ENCODE measurements around the gene TEX51. TPM values are rescaled to one million over a fixed set of nuclear protein-coding genes. Genes with fewer than 3 reads are reported as not detected.

TEX51 gene
- total RNA-seq, 4 donors from 2014 or later, result not detected

- Histone ChIP-seq H3K9me3 (no peaks in the 10 kb centered on the region), H3K27me3 (peaks cover 13% of the 10 kb centered on the region), H3K4me3 (no peak overlapping the region), H3K4me1 (no peaks in the 10 kb centered on the region), H3K27ac (no peak overlapping the region), H3K36me3 (no peaks in the 10 kb centered on the region)
- 63 to 100% methylated on average over 2 to 3 of the region's 4 CpGs for WGBS, 2 donors (ENCODE audit: low coverage in 1 of 2)
- ATAC-seq, result no peak
- TF ChIP-seq, protein P1, sequence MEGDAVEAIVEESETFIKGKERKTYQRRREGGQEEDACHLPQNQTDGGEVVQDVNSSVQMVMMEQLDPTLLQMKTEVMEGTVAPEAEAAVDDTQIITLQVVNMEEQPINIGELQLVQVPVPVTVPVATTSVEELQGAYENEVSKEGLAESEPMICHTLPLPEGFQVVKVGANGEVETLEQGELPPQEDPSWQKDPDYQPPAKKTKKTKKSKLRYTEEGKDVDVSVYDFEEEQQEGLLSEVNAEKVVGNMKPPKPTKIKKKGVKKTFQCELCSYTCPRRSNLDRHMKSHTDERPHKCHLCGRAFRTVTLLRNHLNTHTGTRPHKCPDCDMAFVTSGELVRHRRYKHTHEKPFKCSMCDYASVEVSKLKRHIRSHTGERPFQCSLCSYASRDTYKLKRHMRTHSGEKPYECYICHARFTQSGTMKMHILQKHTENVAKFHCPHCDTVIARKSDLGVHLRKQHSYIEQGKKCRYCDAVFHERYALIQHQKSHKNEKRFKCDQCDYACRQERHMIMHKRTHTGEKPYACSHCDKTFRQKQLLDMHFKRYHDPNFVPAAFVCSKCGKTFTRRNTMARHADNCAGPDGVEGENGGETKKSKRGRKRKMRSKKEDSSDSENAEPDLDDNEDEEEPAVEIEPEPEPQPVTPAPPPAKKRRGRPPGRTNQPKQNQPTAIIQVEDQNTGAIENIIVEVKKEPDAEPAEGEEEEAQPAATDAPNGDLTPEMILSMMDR (IDR thresholded peaks at IDR 0.05), result no peak
- TF ChIP-seq POLR2A (IDR thresholded peaks at IDR 0.05), result no peak
Observed at GRCh38 chr2:126940331-126940730, 41.6 kb downstream of the TEX51 start.

DNA sequence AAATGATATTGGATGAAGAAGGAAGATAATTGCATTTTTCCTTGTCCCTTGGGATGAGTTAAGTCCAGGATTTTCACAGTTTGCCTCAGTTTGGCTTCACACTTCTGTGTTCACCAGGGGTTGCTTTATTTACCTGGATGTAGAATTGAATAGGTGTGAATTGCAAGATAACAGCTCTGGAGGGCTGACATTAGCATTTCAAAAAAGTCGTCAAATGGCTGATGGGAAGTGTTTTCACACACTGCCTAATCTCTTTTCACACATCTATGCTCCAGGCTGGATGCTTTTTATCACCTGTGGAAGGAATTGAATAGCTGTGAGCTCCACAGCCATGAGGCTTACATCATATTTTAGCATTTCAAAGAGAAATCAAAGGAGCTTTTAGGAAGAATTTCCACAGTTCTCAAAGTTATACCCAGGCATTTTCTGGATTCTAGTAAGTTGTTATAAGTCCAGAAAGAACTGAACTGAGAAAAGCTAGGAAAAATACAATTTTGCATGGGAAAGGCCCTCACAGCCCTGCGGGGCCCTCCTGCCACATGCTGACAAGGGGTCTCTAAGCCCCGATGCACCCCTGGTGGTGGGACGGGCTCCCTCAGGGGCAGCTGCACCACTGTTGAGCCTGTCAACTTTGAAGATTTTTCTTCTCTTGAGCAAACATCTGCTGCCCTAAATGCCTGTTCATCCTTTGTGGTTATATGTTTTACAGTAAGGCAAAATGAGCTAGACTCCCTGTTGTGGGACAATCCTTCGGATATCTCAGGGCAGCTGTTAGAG is 43.9 kb downstream of the TEX51 start:
- 50 to 57% methylated on average over 1 to 5 of the region's 5 CpGs for WGBS, 2 donors (ENCODE audit: low coverage in 1 of 2)
- Histone ChIP-seq H3K4me1 (no peaks in the 10 kb centered on the region), H3K4me3 (no peak overlapping the region), H3K27me3 (peaks cover 13% of the 10 kb centered on the region), H3K27ac (no peak overlapping the region), H3K36me3 (no peaks in the 10 kb centered on the region), H3K9me3 (no peaks in the 10 kb centered on the region)
- ATAC-seq, result no peak
- TF ChIP-seq EP300 (IDR thresholded peaks at IDR 0.05), result no peak
- no peak for TF ChIP-seq POLR2AphosphoS5 (IDR thresholded peaks at IDR 0.05)
- TF ChIP-seq, protein P1 (IDR thresholded peaks at IDR 0.05), result no peak
- no peak for TF ChIP-seq POLR2A (IDR thresholded peaks at IDR 0.05)

- WGBS, 2 donors (ENCODE audit: low coverage in 1 of 2), result 87 to 94% methylated on average over 3 to 4 of the region's 4 CpGs
- Histone ChIP-seq H3K4me3 (no peak overlapping the region), H3K36me3 (no peaks in the 10 kb centered on the region), H3K27ac (no peak overlapping the region), H3K9me3 (no peaks in the 10 kb centered on the region), H3K27me3 (peaks cover 13% of the 10 kb centered on the region), H3K4me1 (no peaks in the 10 kb centered on the region)
- TF ChIP-seq POLR2A (IDR thresholded peaks at IDR 0.05), result no peak
- TF ChIP-seq, protein P1 (IDR thresholded peaks at IDR 0.05), result no peak
- TF ChIP-seq POLR2AphosphoS5 (IDR thresholded peaks at IDR 0.05), result no peak
- no peak for TF ChIP-seq EP300 (IDR thresholded peaks at IDR 0.05)
- ATAC-seq, result no peak
Observed at GRCh38 chr2:126943612-126944348, 45.1 kb downstream of the TEX51 start.

GRCh38 chr2:126945118-126945517 is 46.4 kb downstream of the TEX51 start:
- Histone ChIP-seq H3K36me3 (no peaks in the 10 kb centered on the region), H3K9me3 (no peaks in the 10 kb centered on the region), H3K27me3 (peaks cover 13% of the 10 kb centered on the region), H3K27ac (no peak overlapping the region), H3K4me1 (no peaks in the 10 kb centered on the region), H3K4me3 (no peak overlapping the region)
- TF ChIP-seq, protein P1 (IDR thresholded peaks at IDR 0.05), result no peak
- no peak for TF ChIP-seq POLR2AphosphoS5 (IDR thresholded peaks at IDR 0.05)
- WGBS, 2 donors (ENCODE audit: low coverage in 1 of 2), result 21 to 39% methylated on average over 2 to 6 of the region's 6 CpGs
- no peak for ATAC-seq
